Hepatocyte (in vitro differentiated cells): Measurements from ENCODE around the gene MEP1A. TPM values are rescaled to one million over a fixed set of nuclear protein-coding genes. Genes with fewer than 3 reads are reported as not detected.

Source experiments
- DNase-seq: peaks from one replicate; pipeline ENCODE4 v3.0.0-alpha.2; 2016; ENCODE audit warnings: low spot score
- H2AFZ ChIP-seq: fragments of 200-600 bp; sonication (generic); 2 replicates; pipeline ENCODE4 v1.6.0; 2016; ENCODE audit warnings: antibody characterized with exemption, mild to moderate bottlenecking
- H3K27ac ChIP-seq: fragments of 200-600 bp; sonication (generic); 2 replicates; pipeline ENCODE4 v1.5.1; 2016; ENCODE audit warnings: mild to moderate bottlenecking
- H3K27me3 ChIP-seq: fragments of 200-600 bp; sonication (generic); 2 replicates; pipeline ENCODE4 v1.6.1; 2016
- H3K36me3 ChIP-seq: fragments of 200-600 bp; sonication (generic); replicated peaks from 2 replicates; pipeline ENCODE4 v1.5.1; 2016; ENCODE audit warnings: low read depth; ENCODE audit not compliant: insufficient read depth
- H3K4me1 ChIP-seq: fragments of 200-600 bp; sonication (generic); 2 replicates; pipeline ENCODE4 v1.5.1; 2016; ENCODE audit warnings: mild to moderate bottlenecking, moderate library complexity; ENCODE audit not compliant: insufficient read depth
- H3K4me2 ChIP-seq: fragments of 200-600 bp; sonication (generic); 2 replicates; pipeline ENCODE4 v1.6.0; 2016
- H3K4me3 ChIP-seq: fragments of 200-600 bp; sonication (generic); 2 replicates; pipeline ENCODE4 v1.5.1; 2016; ENCODE audit warnings: mild to moderate bottlenecking
- H3K79me2 ChIP-seq: fragments of 200-600 bp; sonication (generic); 2 replicates; pipeline ENCODE4 v1.6.0; 2017; ENCODE audit warnings: mild to moderate bottlenecking
- H3K9me2 ChIP-seq: fragments of 200-600 bp; sonication (generic); replicated peaks from 2 replicates; pipeline ENCODE4 v1.6.0; 2017; ENCODE audit warnings: mild to moderate bottlenecking; ENCODE audit not compliant: insufficient read depth
- H3K9me3 ChIP-seq: fragments of 200-600 bp; sonication (generic); 2 replicates; pipeline ENCODE4 v1.5.1; 2016; ENCODE audit warnings: low read depth, mild to moderate bottlenecking
- H4K20me1 ChIP-seq: fragments of 200-600 bp; sonication (generic); 2 replicates; pipeline ENCODE4 v1.6.0; 2016; ENCODE audit warnings: mild to moderate bottlenecking; ENCODE audit not compliant: insufficient read depth, poor library complexity, severe bottlenecking
- CTCF ChIP-seq: fragments of 200-600 bp; sonication (generic); IDR thresholded peaks from 2 replicates; pipeline ENCODE4 v1.5.1; 2016; ENCODE audit warnings: antibody characterized with exemption, mild to moderate bottlenecking; ENCODE audit not compliant: poor library complexity
- EZH2 ChIP-seq: fragments of 200-600 bp; sonication (generic); IDR thresholded peaks from 2 replicates; pipeline ENCODE4 v1.6.1; 2016; ENCODE audit warnings: antibody characterized with exemption, mild to moderate bottlenecking, borderline replicate concordance
- EZH2phosphoT487 ChIP-seq: fragments of 200-600 bp; sonication (generic); IDR thresholded peaks from one replicate; pipeline ENCODE4 v1.6.1; 2018; ENCODE audit warnings: antibody characterized with exemption, mild to moderate bottlenecking, low read depth, moderate library complexity; ENCODE audit not compliant: unreplicated experiment, severe bottlenecking
- WGBS: methylation state at CpG from one replicate; pipeline ENCODE4 v1.1.6; 2016; ENCODE audit warnings: low lambda C conversion rate; ENCODE audit errors: missing lambda C conversion rate; 5-methylcytosine and 5-hydroxymethylcytosine counted together
- polyA plus RNA-seq: library from polyadenylated mRNA; unstranded; fragments of >200 nt; fragmentation: Nextera tagmentation; extraction: Ambion mirVana; gene quantifications from 2 replicates; pipeline ENCODE4 v1.2.1, GENCODE V29; 2016
- total RNA-seq: library from RNA; depleted of rRNA; stranded (reverse); fragments of >200 nt; gene quantifications from 2 replicates; pipeline ENCODE4 v1.2.3, GENCODE V29; 2014

MEP1A gene
- total and polyA plus RNA-seq, 2 experiments from 2014 or later = 62.8 to 94.2 TPM

- 78% methylated on average over 1 of the region's 1 CpG for WGBS
- no peak for TF ChIP-seq EZH2
- TF ChIP-seq EZH2phosphoT487 = no peak
- no peak for TF ChIP-seq CTCF
Measured at GRCh38 chr6:46816626-46817025, 23.4 kb downstream of the MEP1A start.

GRCh38 chr6:46819561-46819960 lies 26.4 kb downstream of the MEP1A start:
- Histone ChIP-seq H3K27me3 (no peaks in the 10 kb centered on the region), H3K9me2 (no peaks in the 10 kb centered on the region), H3K4me1 (peaks cover 5% of the 10 kb centered on the region), H3K27ac (no peak overlapping the region), H3K79me2 (no peaks in the 10 kb centered on the region), H3K9me3 (no peaks in the 10 kb centered on the region), H2AFZ (no peak overlapping the region), H3K4me2 (no peak overlapping the region), H3K4me3 (no peak overlapping the region), H4K20me1 (no peaks in the 10 kb centered on the region), H3K36me3 (no peaks in the 10 kb centered on the region)
- DNase-seq = no peak
- TF ChIP-seq EZH2phosphoT487 (no peak), CTCF (no peak), EZH2 (no peak)
- WGBS = 86% methylated on average over 7 of the region's 7 CpGs

More at GRCh38 chr6:46816626-46817025, 23.4 kb downstream of the MEP1A start:
- Histone ChIP-seq H3K4me1 (peaks cover 5% of the 10 kb centered on the region), H2AFZ (no peak overlapping the region), H3K4me3 (no peak overlapping the region), H3K27me3 (no peaks in the 10 kb centered on the region), H4K20me1 (no peaks in the 10 kb centered on the region), H3K79me2 (no peaks in the 10 kb centered on the region), H3K27ac (peak overlapping the region; percentile 24), H3K36me3 (no peaks in the 10 kb centered on the region), H3K9me2 (no peaks in the 10 kb centered on the region), H3K9me3 (no peaks in the 10 kb centered on the region), H3K4me2 (no peak overlapping the region)
- DNase-seq = peak; percentile 23

GRCh38 chr6:46821458-46821881 lies 28.3 kb downstream of the MEP1A start:
- Histone ChIP-seq H3K27me3 (no peaks in the 10 kb centered on the region), H3K9me3 (no peaks in the 10 kb centered on the region), H2AFZ (no peak overlapping the region), H3K4me3 (no peak overlapping the region), H3K9me2 (no peaks in the 10 kb centered on the region), H4K20me1 (no peaks in the 10 kb centered on the region), H3K27ac (peak overlapping the region; percentile 28), H3K4me1 (peaks cover 5% of the 10 kb centered on the region), H3K79me2 (no peaks in the 10 kb centered on the region), H3K36me3 (no peaks in the 10 kb centered on the region), H3K4me2 (no peak overlapping the region)
- 41% methylated on average over 4 of the region's 4 CpGs for WGBS
- DNase-seq = peak; percentile 16
- TF ChIP-seq EZH2phosphoT487 = no peak
- TF ChIP-seq EZH2 = no peak
- TF ChIP-seq CTCF = no peak

GRCh38 chr6:46828939-46829338 lies 35.8 kb downstream of the MEP1A start:
- TF ChIP-seq EZH2 (no peak), EZH2phosphoT487 (no peak), CTCF (no peak)
- H3K27ac ChIP-seq = no peak overlapping the region
- H4K20me1 ChIP-seq = no peaks in the 10 kb centered on the region
- no peaks in the 10 kb centered on the region for H3K79me2 ChIP-seq
- no peak overlapping the region for H2AFZ ChIP-seq
- no peaks in the 10 kb centered on the region for H3K36me3 ChIP-seq
- no peaks in the 10 kb centered on the region for H3K9me3 ChIP-seq
- DNase-seq = no peak
- H3K4me3 ChIP-seq = no peak overlapping the region
- WGBS = 58% methylated on average over 2 of the region's 2 CpGs
- H3K4me1 ChIP-seq = no peaks in the 10 kb centered on the region
- no peak overlapping the region for H3K4me2 ChIP-seq
- H3K9me2 ChIP-seq = no peaks in the 10 kb centered on the region
- H3K27me3 ChIP-seq = no peaks in the 10 kb centered on the region
